VCaP (cell line): ENCODE measurements around the gene ZNF823.

Experiments
- H3K27ac ChIP-seq: fragments of 450-650 bp; 2 replicates; pipeline ENCODE4 v1.5.1; 2017
- TF ChIP-seq, protein P1 (sequence below): fragments of 450-650 bp; conservative IDR thresholded peaks from 2 replicates; pipeline ENCODE4 v1.5.1; 2017; ENCODE audit warnings: mild to moderate bottlenecking, moderate library complexity

ZNF823 gene

GRCh38 chr19:11674067-11674492 is 64.7 kb downstream of the ZNF823 start:
- TF ChIP-seq, protein P1, sequence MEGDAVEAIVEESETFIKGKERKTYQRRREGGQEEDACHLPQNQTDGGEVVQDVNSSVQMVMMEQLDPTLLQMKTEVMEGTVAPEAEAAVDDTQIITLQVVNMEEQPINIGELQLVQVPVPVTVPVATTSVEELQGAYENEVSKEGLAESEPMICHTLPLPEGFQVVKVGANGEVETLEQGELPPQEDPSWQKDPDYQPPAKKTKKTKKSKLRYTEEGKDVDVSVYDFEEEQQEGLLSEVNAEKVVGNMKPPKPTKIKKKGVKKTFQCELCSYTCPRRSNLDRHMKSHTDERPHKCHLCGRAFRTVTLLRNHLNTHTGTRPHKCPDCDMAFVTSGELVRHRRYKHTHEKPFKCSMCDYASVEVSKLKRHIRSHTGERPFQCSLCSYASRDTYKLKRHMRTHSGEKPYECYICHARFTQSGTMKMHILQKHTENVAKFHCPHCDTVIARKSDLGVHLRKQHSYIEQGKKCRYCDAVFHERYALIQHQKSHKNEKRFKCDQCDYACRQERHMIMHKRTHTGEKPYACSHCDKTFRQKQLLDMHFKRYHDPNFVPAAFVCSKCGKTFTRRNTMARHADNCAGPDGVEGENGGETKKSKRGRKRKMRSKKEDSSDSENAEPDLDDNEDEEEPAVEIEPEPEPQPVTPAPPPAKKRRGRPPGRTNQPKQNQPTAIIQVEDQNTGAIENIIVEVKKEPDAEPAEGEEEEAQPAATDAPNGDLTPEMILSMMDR, result no peak
- H3K27ac ChIP-seq, result peak overlapping the region; percentile 32; the same call in 1 of the 2 replicates

GRCh38 chr19:11673608-11674041 is 65.1 kb downstream of the ZNF823 start:
- peak overlapping the region; percentile 32; the same call in 1 of the 2 replicates for H3K27ac ChIP-seq
- TF ChIP-seq, protein P1, result peak; percentile 94
